ENCODE results near the gene CCM2L. TPM values are rescaled to one million over a fixed set of nuclear protein-coding genes. Genes with fewer than 3 reads are reported as not detected.
A peak's percentile ranks its signal among the peaks of the same experiment; 100 is the strongest.

Gene CCM2L
- total RNA-seq, 1 donor, result not detected

DNA sequence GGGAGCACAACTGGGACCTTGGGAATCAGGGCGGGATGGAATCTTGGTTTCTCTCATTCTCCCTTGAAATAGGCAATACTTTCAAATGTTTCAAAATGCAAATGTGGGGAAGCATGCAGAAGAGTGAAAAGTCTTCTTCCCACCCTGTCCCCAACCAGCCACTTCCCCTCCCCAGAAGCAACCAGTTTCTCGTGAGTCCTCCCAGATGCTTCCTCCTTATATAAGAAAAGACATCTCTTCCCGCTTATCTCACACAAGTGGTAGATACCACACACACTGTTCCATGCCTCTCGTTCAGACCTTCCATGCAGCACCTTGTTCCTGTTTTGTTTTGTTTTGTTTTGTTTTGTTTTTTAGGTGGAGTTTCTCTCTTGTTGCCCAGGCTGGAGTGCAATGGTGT, 67.0 kb downstream of the CCM2L start:
- Histone ChIP-seq H3K4me3 (ENCODE audit: insufficient read depth, low read length) (no peak overlapping the region), H3K79me2 (ENCODE audit: insufficient read depth, low read length) (no peaks in the 10 kb centered on the region), H3K36me3 (ENCODE audit: insufficient read depth, low read length) (no peaks in the 10 kb centered on the region), H3K9me3 (ENCODE audit: low read depth, low read length) (no peaks in the 10 kb centered on the region), H4K20me1 (ENCODE audit: insufficient read depth, low read length) (no peaks in the 10 kb centered on the region), H2AFZ (ENCODE audit: low read length) (no peak overlapping the region), H3K27ac (ENCODE audit: low read depth, low read length) (no peak overlapping the region), H3K4me1 (ENCODE audit: insufficient read depth, low read length) (no peaks in the 10 kb centered on the region), H3K27me3 (ENCODE audit: insufficient read depth, low read length) (peaks cover 16% of the 10 kb centered on the region), H3K4me2 (ENCODE audit: insufficient read depth, low read length) (no peak overlapping the region)
- no peak for DNase-seq (ENCODE audit: insufficient read length, low spot score, missing footprints)
- TF ChIP-seq, protein P1, sequence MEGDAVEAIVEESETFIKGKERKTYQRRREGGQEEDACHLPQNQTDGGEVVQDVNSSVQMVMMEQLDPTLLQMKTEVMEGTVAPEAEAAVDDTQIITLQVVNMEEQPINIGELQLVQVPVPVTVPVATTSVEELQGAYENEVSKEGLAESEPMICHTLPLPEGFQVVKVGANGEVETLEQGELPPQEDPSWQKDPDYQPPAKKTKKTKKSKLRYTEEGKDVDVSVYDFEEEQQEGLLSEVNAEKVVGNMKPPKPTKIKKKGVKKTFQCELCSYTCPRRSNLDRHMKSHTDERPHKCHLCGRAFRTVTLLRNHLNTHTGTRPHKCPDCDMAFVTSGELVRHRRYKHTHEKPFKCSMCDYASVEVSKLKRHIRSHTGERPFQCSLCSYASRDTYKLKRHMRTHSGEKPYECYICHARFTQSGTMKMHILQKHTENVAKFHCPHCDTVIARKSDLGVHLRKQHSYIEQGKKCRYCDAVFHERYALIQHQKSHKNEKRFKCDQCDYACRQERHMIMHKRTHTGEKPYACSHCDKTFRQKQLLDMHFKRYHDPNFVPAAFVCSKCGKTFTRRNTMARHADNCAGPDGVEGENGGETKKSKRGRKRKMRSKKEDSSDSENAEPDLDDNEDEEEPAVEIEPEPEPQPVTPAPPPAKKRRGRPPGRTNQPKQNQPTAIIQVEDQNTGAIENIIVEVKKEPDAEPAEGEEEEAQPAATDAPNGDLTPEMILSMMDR (IDR thresholded peaks at IDR 0.05; ENCODE audit: extremely low read depth, low read depth, low read length), result no peak

DNA sequence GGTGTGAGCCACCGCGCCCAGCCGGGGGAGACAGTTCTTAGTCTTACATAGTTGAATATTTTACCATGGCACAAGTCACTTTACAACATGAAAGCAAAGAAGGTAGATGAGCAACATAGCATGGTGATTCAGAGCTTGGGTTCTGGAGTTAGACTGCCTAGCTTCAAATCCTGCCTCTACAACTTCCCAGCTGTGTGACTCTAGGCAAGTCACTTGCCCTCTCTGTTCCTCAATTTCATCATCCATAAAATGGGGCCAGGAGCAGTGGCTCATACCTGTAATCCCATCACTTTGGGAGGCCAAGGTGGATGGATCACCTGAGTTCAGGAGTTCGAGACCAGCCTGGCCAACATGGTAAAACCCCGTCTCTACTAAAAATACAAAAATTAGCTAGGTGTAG, 68.1 kb downstream of the CCM2L start:
- Histone ChIP-seq H4K20me1 (ENCODE audit: insufficient read depth, low read length) (no peaks in the 10 kb centered on the region), H3K27me3 (ENCODE audit: insufficient read depth, low read length) (peaks cover 16% of the 10 kb centered on the region), H3K79me2 (ENCODE audit: insufficient read depth, low read length) (no peaks in the 10 kb centered on the region), H2AFZ (ENCODE audit: low read length) (no peak overlapping the region), H3K4me3 (ENCODE audit: insufficient read depth, low read length) (no peak overlapping the region), H3K36me3 (ENCODE audit: insufficient read depth, low read length) (no peaks in the 10 kb centered on the region), H3K9me3 (ENCODE audit: low read depth, low read length) (no peaks in the 10 kb centered on the region), H3K27ac (ENCODE audit: low read depth, low read length) (no peak overlapping the region), H3K4me2 (ENCODE audit: insufficient read depth, low read length) (no peak overlapping the region), H3K4me1 (ENCODE audit: insufficient read depth, low read length) (no peaks in the 10 kb centered on the region)
- DNase-seq (ENCODE audit: insufficient read length, low spot score, missing footprints), result no peak
- TF ChIP-seq, protein P1 (IDR thresholded peaks at IDR 0.05; ENCODE audit: extremely low read depth, low read depth, low read length), result no peak

DNA sequence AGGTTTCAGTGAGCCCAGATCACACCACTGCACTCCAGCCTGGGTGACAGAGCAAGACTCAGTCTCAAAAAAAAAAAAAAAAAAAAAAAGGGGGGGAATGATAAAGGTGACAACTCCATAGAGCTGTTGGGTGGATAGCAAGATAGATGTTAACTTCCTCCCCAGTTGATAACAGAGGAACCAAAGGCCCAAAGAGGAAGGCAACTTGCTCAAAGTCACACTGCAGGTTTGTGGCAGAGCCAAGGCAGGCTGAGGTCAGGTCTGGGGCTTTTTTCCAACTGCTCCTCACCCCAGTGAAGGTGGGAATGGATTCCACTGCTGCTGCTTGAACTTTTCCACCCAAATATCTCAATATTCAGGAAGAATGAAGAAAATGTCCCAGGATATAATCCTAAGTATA, 68.6 kb downstream of the CCM2L start:
- Histone ChIP-seq H3K4me3 (ENCODE audit: insufficient read depth, low read length) (no peak overlapping the region), H3K9me3 (ENCODE audit: low read depth, low read length) (no peaks in the 10 kb centered on the region), H3K4me1 (ENCODE audit: insufficient read depth, low read length) (no peaks in the 10 kb centered on the region), H3K27ac (ENCODE audit: low read depth, low read length) (no peak overlapping the region), H3K4me2 (ENCODE audit: insufficient read depth, low read length) (no peak overlapping the region), H4K20me1 (ENCODE audit: insufficient read depth, low read length) (no peaks in the 10 kb centered on the region), H3K27me3 (ENCODE audit: insufficient read depth, low read length) (peaks cover 16% of the 10 kb centered on the region), H3K79me2 (ENCODE audit: insufficient read depth, low read length) (no peaks in the 10 kb centered on the region), H3K36me3 (ENCODE audit: insufficient read depth, low read length) (no peaks in the 10 kb centered on the region), H2AFZ (ENCODE audit: low read length) (no peak overlapping the region)
- TF ChIP-seq, protein P1 (IDR thresholded peaks at IDR 0.05; ENCODE audit: extremely low read depth, low read depth, low read length), result no peak
- no peak for DNase-seq (ENCODE audit: insufficient read length, low spot score, missing footprints)

DNA sequence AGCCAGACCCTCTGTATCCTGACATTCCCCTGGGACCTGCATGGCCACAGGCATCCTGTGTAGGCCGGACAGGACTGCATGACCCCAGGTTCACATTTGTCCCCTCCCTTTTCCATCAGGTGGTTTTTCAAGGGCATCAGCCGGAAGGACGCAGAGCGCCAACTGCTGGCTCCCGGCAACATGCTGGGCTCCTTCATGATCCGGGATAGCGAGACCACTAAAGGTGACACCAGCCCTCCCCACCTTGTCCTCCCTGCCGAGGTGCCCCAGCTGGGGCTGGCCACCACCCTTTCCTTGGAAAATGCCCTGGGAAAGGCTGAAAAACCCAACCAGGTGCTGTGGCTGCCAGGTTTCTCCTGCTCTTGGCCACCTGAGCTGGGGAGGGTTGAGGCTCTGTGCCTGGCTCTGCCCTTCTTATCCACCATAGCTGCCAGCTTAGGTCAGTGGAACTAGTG, 69.4 kb downstream of the CCM2L start:
- TF ChIP-seq, protein P1 (IDR thresholded peaks at IDR 0.05; ENCODE audit: extremely low read depth, low read depth, low read length), result no peak

More for the DNA sequence above, 69.4 kb downstream of the CCM2L start:
- DNase-seq (ENCODE audit: insufficient read length, low spot score, missing footprints), result peak; percentile 70
- H3K27ac ChIP-seq (ENCODE audit: low read depth, low read length), result no peak overlapping the region
- no peaks in the 10 kb centered on the region for H3K4me1 ChIP-seq (ENCODE audit: insufficient read depth, low read length)
- H3K79me2 ChIP-seq (ENCODE audit: insufficient read depth, low read length), result no peaks in the 10 kb centered on the region
- H3K36me3 ChIP-seq (ENCODE audit: insufficient read depth, low read length), result no peaks in the 10 kb centered on the region
- H3K9me3 ChIP-seq (ENCODE audit: low read depth, low read length), result no peaks in the 10 kb centered on the region
- no peaks in the 10 kb centered on the region for H4K20me1 ChIP-seq (ENCODE audit: insufficient read depth, low read length)
- no peak overlapping the region for H3K4me2 ChIP-seq (ENCODE audit: insufficient read depth, low read length)
- H3K4me3 ChIP-seq (ENCODE audit: insufficient read depth, low read length), result no peak overlapping the region
- H3K27me3 ChIP-seq (ENCODE audit: insufficient read depth, low read length), result peaks cover 17% of the 10 kb centered on the region
- no peak overlapping the region for H2AFZ ChIP-seq (ENCODE audit: low read length)

Data from osteoblast (primary cell).